Smooth muscle cell of bladder (primary cell): ENCODE data around the gene PAF1. TPM values are rescaled to one million over a fixed set of nuclear protein-coding genes. Genes with fewer than 3 reads are reported as not detected.

Source experiments
- total RNA-seq: library from RNA; depleted of rRNA; stranded (reverse); fragments of >200 nt; gene quantifications from 2 replicates; pipeline ENCODE4 v1.2.3, GENCODE V29; 2014

The PAF1 gene
- 38.1 and 46.3 TPM in 2 replicates for total RNA-seq

GRCh38 chr19:39390751-39391437, at the start of gene PAF1, which contains the start of gene MED29:
Gene PAF1 (minus strand): TSS chr19:39391106. CDS start chr19:39390864, 242 bp downstream.
Gene MED29 (plus strand): TSS chr19:39391378. CDS start chr19:39391423, 45 bp downstream.

GRCh38 chr19:39435499-39436349, 44.8 kb upstream of the PAF1 start, which contains the start of gene RPS16:
Gene RPS16 (minus strand): TSS chr19:39435949. CDS start chr19:39435895, 54 bp downstream.

GRCh38 chr19:39412100-39412866, 21.4 kb upstream of the PAF1 start, which contains the start of gene PLEKHG2:
Gene PLEKHG2 (plus strand): TSS chr19:39412669. CDS start chr19:39414087, 1,418 bp downstream.

GRCh38 chr19:39406656-39407409, 15.9 kb upstream of the PAF1 start, which contains the start of gene ZFP36:
Gene ZFP36 (plus strand): TSS chr19:39406847. CDS start chr19:39406905, 58 bp downstream.

DNA sequence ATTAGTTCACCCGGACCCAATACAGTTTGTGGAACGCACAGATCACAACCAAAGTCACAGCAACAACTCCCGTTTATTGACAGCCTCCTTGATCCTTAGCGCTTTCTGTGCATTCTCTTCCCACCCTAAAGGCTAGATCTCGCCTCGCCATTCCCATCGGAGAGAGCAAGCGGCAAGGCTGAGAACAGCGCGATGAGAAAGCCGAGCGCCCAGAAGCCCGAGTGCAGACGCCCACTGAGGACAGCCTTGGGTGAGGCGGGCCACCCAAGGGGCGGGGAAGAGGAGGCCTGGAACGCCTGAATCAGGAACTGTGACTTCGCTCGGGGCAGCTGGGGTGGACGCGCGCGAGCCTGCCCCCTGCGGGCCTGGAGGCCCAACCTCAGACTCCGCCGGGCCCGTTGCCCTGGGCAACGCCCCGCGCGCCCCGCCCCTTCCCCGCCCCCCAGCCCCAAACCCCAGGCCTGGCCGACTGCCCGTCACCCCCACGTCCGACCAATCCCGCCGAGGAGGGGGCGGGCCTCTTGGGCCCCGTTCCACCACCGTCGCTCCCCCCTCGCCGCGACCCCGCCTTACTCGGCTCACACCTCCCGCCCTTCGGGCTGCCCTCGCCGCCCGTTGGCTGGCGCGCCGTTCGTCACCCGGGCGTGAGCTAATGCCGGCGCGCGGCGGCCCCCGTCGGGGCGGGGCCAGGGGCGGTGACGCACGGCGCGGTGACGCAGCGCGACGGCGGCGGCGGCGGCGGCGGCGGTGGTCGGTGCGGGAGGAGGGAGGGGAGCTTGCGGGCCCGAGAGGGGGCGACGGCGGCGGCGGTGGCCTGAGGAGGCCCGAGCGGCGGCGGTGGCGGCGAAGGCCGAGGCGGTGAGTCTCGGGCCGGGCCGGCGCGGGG, 48.9 kb downstream of the PAF1 start, which contains the start of gene SAMD4B:
Gene SAMD4B (plus strand): TSS at position 703 of the 886 bp plus-strand sequence. CDS start 14,473 bp downstream, outside the sequence.

Other genes with a start within 250 kb of the PAF1 start
- not detected in 2 replicates for gene NCCRP1, start 194.1 kb downstream of the PAF1 start, total RNA-seq
- gene SYCN, start 186.8 kb downstream of the PAF1 start, total RNA-seq, result not detected in 2 replicates
- not detected in 2 replicates for gene IFNL3, start 146.1 kb downstream of the PAF1 start, total RNA-seq
- gene IFNL4, start 142.2 kb downstream of the PAF1 start, total RNA-seq, result not detected in 2 replicates
- not detected in 2 replicates for gene IFNL2, start 122.7 kb downstream of the PAF1 start, total RNA-seq
- gene IFNL1, start 94.7 kb downstream of the PAF1 start, total RNA-seq, result not detected in 2 replicates
- gene LRFN1, start 70.2 kb downstream of the PAF1 start, total RNA-seq, result 0.14 and 0.18 TPM in 2 replicates
- 1.1 and 1.3 TPM in 2 replicates for gene GMFG, start 55.1 kb downstream of the PAF1 start, total RNA-seq
- 18.9 and 27.7 TPM in 2 replicates for gene SAMD4B, start 48.7 kb downstream of the PAF1 start, total RNA-seq
- 12.1 and 12.5 TPM in 2 replicates for gene MED29, start 272 bp upstream of the PAF1 start, total RNA-seq
- gene ZFP36, start 15.7 kb upstream of the PAF1 start, total RNA-seq, result 1.3 TPM in 2 replicates
- 10.0 and 13.2 TPM in 2 replicates for gene PLEKHG2, start 21.6 kb upstream of the PAF1 start, total RNA-seq
- 106 and 273 TPM in 2 replicates for gene RPS16, start 44.8 kb upstream of the PAF1 start, total RNA-seq
- 50.3 and 67.6 TPM in 2 replicates for gene SUPT5H, start 54.5 kb upstream of the PAF1 start, total RNA-seq
- 47.6 and 78.6 TPM in 2 replicates for gene TIMM50, start 89.7 kb upstream of the PAF1 start, total RNA-seq
- gene DLL3, start 107.8 kb upstream of the PAF1 start, total RNA-seq, result under 0.01 and 0.09 TPM in 2 replicates
- gene SELENOV, start 124.0 kb upstream of the PAF1 start, total RNA-seq, result not detected in 2 replicates
- 2.6 and 4.4 TPM in 2 replicates for gene EID2B, start 141.7 kb upstream of the PAF1 start, total RNA-seq
- gene EID2, start 149.1 kb upstream of the PAF1 start, total RNA-seq, result 10.7 and 12.9 TPM in 2 replicates
- not detected in 2 replicates for gene LGALS13, start 211.4 kb upstream of the PAF1 start, total RNA-seq